ENCODE results near the gene RFPL2. TPM values are rescaled to one million over a fixed set of nuclear protein-coding genes. Genes with fewer than 3 reads are reported as not detected.
"Not testable (repeated sequence)": the region's sequence is repeated elsewhere in the genome, so short reads cannot be mapped to it uniquely, and the experiment has no call there.

Gene RFPL2
- total and polyA plus RNA-seq, 2 experiments from 2014 or later: not detected

DNA sequence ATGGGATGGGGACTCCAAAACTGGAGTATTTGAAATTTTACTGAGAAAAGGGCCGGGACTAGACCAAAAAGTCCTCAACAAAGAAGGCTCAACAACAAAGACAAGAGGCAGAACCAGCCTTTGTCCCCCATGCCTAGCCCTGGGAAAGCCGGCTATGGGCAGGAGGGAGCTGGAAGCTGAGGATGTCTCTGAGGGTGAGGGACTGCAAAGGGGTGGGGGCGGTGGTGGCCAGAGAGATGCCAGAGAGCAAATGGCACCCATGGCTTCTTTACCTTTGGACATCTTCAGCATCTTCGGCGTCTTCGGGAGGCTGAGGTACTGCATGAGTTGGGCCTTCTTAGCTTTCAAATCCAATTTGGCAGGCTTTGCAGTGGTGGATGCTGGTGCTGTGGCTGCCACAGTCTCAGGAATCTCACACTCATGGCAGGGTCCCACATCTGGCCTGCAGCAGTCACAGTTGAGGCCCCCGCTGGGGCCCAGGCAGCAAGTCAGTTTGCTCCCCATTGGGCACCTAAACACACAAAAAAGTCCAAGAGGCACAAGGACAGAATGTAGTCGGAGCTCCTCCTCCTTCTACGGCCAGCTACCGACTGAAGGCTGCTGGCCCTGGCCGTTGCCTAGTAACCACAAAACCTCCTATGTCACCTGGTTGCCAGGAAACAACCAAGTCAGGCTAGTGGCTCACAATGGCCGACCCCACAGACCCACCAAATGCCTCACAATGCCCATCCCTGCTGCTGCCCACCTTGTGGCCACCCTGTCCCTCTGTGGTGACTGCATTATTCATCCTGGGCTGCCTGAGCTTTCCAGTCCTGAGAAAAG, 46.0 kb downstream of the RFPL2 start, which contains the start of gene C22orf42:
Gene C22orf42, minus strand, starts transcription at position 592 of the 822 bp plus-strand sequence. Its CDS starts 88 bp downstream, at position 504.
- Histone ChIP-seq H2AFZ (no peak within 1 kb of the TSS), H3K27me3 (replicated peaks; ENCODE audit: insufficient read depth) (peaks cover 5% of the 10 kb centered on the region), H4K20me1 (ENCODE audit: insufficient read depth) (no peaks in the 10 kb centered on the region), H3K27ac (no peak within 1 kb of the TSS), H3F3A (ENCODE audit: insufficient read depth) (no peaks in the 10 kb centered on the region), H3K9me2 (ENCODE audit: insufficient read depth) (no peaks in the 10 kb centered on the region), H3K4me3 (no peak within 1 kb of the TSS), H3K36me3 (ENCODE audit: low read depth) (no peaks in the 10 kb centered on the region), H3K9me3 (ENCODE audit: low read depth) (no peaks in the 10 kb centered on the region), H3K79me2 (ENCODE audit: insufficient read depth) (no peaks in the 10 kb centered on the region), H3K9ac (no peak within 1 kb of the TSS), H3K4me2 (ENCODE audit: unreplicated experiment) (no peak within 1 kb of the TSS), H3K4me1 (ENCODE audit: insufficient read depth) (no peaks in the 10 kb centered on the region)
- in situ Hi-C loops (cut with MboI): no loop called here
- DNase-seq: no peak
- 37 to 43% methylated on average over 12 of the region's 12 CpGs for WGBS, 2 experiments (ENCODE audit: low coverage in 1 of 2, low lambda C conversion rate in 2 of 2, missing lambda C conversion rate in 2 of 2)
- no peak for TF ChIP-seq EZH2phosphoT487 (IDR thresholded peaks at IDR 0.05; ENCODE audit: insufficient read depth, low read depth)

DNA sequence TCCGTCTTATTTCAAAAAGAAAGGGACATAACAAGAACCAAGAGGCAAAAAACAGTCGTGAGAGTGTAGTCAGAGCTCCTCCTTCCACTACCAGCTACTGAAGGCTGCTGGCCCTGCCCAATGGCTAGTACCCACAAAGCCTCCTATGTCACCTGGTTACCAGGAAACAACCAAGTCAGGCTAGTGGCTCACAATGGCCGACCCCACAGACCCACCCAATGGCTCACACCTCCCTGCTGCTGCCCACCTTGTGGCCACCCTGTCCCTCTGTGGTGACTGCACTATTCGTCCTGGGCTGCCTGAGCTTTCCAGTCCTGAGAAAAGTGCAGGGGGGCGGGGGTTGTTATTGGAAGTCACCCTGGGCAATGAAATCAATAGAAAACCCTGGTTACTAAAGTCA, 47.2 kb downstream of the RFPL2 start:
- H4K20me1 ChIP-seq (ENCODE audit: insufficient read depth); H3F3A ChIP-seq (ENCODE audit: insufficient read depth); H3K79me2 ChIP-seq (ENCODE audit: insufficient read depth); DNase-seq; H3K27me3 ChIP-seq (replicated peaks; ENCODE audit: insufficient read depth); H3K9me2 ChIP-seq (ENCODE audit: insufficient read depth); H3K4me3 ChIP-seq; H2AFZ ChIP-seq; H3K4me1 ChIP-seq (ENCODE audit: insufficient read depth); H3K27ac ChIP-seq; H3K36me3 ChIP-seq (ENCODE audit: low read depth); in situ Hi-C loops (cut with MboI); H3K9ac ChIP-seq; H3K4me2 ChIP-seq (ENCODE audit: unreplicated experiment); H3K9me3 ChIP-seq (ENCODE audit: low read depth): not testable (repeated sequence)
- WGBS, 2 experiments (ENCODE audit: low coverage in 1 of 2, low lambda C conversion rate in 2 of 2, missing lambda C conversion rate in 2 of 2): 14 to 18% methylated on average over 5 of the region's 5 CpGs

DNA sequence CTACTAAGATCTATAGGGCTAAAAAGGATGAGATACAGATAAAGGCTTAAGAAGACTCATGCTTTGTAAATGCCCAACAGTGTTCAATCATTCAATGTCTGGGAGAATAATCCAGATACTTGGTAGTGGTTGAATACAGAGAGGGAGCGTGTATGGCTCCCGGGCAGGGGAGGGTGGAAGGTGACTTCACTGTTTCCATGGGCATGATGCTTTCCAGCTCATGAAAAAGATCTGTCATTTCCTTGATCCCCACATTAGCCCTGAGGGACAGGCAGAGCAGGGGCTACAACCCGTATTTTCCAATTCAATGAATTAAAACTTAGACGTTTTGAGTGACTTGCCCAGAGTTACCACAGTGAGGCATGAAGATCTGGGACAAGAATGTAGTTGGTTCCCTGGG, 50.1 kb downstream of the RFPL2 start:
- H3K4me1 ChIP-seq (ENCODE audit: insufficient read depth); DNase-seq; H3K27me3 ChIP-seq (replicated peaks; ENCODE audit: insufficient read depth); H3K9me3 ChIP-seq (ENCODE audit: low read depth); in situ Hi-C loops (cut with MboI); H3K9ac ChIP-seq; H4K20me1 ChIP-seq (ENCODE audit: insufficient read depth); H2AFZ ChIP-seq; H3K4me3 ChIP-seq; H3K36me3 ChIP-seq (ENCODE audit: low read depth); H3K4me2 ChIP-seq (ENCODE audit: unreplicated experiment); H3K79me2 ChIP-seq (ENCODE audit: insufficient read depth); H3K27ac ChIP-seq; H3F3A ChIP-seq (ENCODE audit: insufficient read depth); H3K9me2 ChIP-seq (ENCODE audit: insufficient read depth): not testable (repeated sequence)
- WGBS, 2 experiments (ENCODE audit: low coverage in 1 of 2, low lambda C conversion rate in 2 of 2, missing lambda C conversion rate in 2 of 2): 14 to 26% methylated on average over 4 of the region's 4 CpGs

DNA sequence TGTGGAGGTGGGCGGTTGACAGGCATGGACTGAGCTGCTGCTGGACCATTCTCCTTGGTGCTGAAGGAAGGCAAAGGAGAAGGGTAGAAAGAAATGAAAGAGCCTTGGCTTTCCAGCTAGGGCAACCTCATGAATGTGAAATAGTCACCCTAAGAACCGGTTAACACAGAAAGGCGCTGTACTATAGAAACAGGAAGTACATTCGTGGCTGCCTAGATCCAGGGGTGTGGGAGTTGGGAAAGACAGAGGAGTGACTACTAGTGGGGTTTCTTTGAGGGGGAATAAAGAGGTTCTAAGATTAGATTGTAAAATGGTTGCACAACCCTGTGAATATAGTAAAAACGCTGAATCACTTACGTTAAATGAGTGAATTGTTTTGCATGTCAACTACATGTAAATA, 53.2 kb downstream of the RFPL2 start:
- H2AFZ ChIP-seq; H3K36me3 ChIP-seq (ENCODE audit: low read depth); H3K9me2 ChIP-seq (ENCODE audit: insufficient read depth); H3K9ac ChIP-seq; in situ Hi-C loops (cut with MboI); H3K4me1 ChIP-seq (ENCODE audit: insufficient read depth); H3K9me3 ChIP-seq (ENCODE audit: low read depth); H4K20me1 ChIP-seq (ENCODE audit: insufficient read depth); H3K27me3 ChIP-seq (replicated peaks; ENCODE audit: insufficient read depth); H3K27ac ChIP-seq; H3F3A ChIP-seq (ENCODE audit: insufficient read depth); H3K4me3 ChIP-seq; H3K4me2 ChIP-seq (ENCODE audit: unreplicated experiment); H3K79me2 ChIP-seq (ENCODE audit: insufficient read depth); DNase-seq: not testable (repeated sequence)
- 56 to 60% methylated on average over 6 of the region's 6 CpGs for WGBS, 2 experiments (ENCODE audit: low coverage in 1 of 2, low lambda C conversion rate in 2 of 2, missing lambda C conversion rate in 2 of 2)

DNA sequence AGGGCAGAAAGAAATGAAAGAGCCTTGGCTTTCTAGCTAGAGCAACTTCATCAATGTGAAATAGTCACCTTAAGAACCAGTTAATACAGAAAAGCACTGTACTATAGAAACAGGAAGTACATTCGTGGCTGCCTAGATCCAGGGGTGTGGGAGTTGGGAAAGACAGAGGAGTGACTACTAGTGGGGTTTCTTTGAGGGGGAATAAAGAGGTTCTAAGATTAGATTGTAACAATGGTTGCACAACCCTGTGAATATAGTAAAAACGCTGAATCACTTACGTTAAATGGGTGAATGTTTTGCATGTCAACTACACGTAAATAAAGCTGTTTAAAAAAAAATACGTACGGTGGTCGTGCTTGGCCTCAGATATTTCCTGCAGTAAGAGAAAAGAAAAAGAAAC, 54.2 kb downstream of the RFPL2 start:
- H2AFZ ChIP-seq; H3K36me3 ChIP-seq (ENCODE audit: low read depth); DNase-seq; H4K20me1 ChIP-seq (ENCODE audit: insufficient read depth); H3K9ac ChIP-seq; H3K9me2 ChIP-seq (ENCODE audit: insufficient read depth); H3K4me3 ChIP-seq; H3K79me2 ChIP-seq (ENCODE audit: insufficient read depth); H3K27ac ChIP-seq; H3K27me3 ChIP-seq (replicated peaks; ENCODE audit: insufficient read depth); H3K9me3 ChIP-seq (ENCODE audit: low read depth); H3K4me2 ChIP-seq (ENCODE audit: unreplicated experiment); H3F3A ChIP-seq (ENCODE audit: insufficient read depth); H3K4me1 ChIP-seq (ENCODE audit: insufficient read depth); in situ Hi-C loops (cut with MboI): not testable (repeated sequence)
- WGBS, 2 experiments (ENCODE audit: low coverage in 1 of 2, low lambda C conversion rate in 2 of 2, missing lambda C conversion rate in 2 of 2): 61 to 68% methylated on average over 7 of the region's 7 CpGs

DNA sequence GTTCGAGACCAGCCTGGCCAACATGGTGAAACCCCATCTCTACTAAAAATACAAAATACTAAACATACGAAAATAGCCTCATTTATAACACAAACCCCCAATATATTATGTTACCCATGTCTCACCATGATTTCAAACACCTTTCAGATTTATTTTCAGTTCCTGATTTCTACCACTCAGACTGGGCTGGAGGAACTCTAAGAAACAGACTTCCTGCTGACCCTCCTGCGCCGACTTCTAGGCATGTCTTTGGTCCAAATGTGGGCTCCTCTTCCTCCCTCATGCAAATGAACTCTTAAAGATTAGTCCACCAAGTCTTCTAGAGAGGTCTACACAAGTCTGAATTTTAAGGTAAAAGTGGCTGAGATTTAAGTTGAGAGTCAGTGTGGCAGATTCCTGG, 56.5 kb downstream of the RFPL2 start:
- H3K9ac ChIP-seq; in situ Hi-C loops (cut with MboI); H3K36me3 ChIP-seq (ENCODE audit: low read depth); H3K27me3 ChIP-seq (replicated peaks; ENCODE audit: insufficient read depth); H3K79me2 ChIP-seq (ENCODE audit: insufficient read depth); H3F3A ChIP-seq (ENCODE audit: insufficient read depth); H3K9me2 ChIP-seq (ENCODE audit: insufficient read depth); H3K4me3 ChIP-seq; DNase-seq; H3K4me2 ChIP-seq (ENCODE audit: unreplicated experiment); H3K27ac ChIP-seq; H2AFZ ChIP-seq; H3K4me1 ChIP-seq (ENCODE audit: insufficient read depth); H4K20me1 ChIP-seq (ENCODE audit: insufficient read depth); H3K9me3 ChIP-seq (ENCODE audit: low read depth): not testable (repeated sequence)
- WGBS, 2 experiments (ENCODE audit: low coverage in 1 of 2, low lambda C conversion rate in 2 of 2, missing lambda C conversion rate in 2 of 2): 73 to 87% methylated on average over 3 to 4 of the region's 4 CpGs

DNA sequence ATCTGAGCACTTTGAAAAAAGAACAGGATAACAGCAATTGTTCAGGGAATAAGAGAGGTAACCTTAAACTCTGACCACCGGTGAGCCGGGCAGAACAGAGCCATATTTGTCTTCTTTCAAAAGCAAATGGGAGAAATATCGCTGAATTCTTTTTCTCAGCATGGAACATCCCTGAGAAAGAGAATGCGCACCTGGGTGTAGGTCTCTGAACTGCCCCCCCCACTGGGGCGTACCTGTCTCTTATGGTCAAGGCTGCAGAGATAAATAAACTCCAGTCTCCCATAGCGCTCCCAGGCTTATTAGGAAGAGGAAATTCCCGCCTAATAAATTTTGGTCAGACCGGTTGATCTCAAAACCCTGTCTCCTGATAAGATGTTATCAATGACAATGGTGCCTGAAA, 57.7 kb downstream of the RFPL2 start:
- H3K27ac ChIP-seq; H3K27me3 ChIP-seq (replicated peaks; ENCODE audit: insufficient read depth); H3K4me2 ChIP-seq (ENCODE audit: unreplicated experiment); H3K9me2 ChIP-seq (ENCODE audit: insufficient read depth); DNase-seq; H3F3A ChIP-seq (ENCODE audit: insufficient read depth); H3K9ac ChIP-seq; H4K20me1 ChIP-seq (ENCODE audit: insufficient read depth); H2AFZ ChIP-seq; H3K36me3 ChIP-seq (ENCODE audit: low read depth); in situ Hi-C loops (cut with MboI); H3K4me3 ChIP-seq; H3K9me3 ChIP-seq (ENCODE audit: low read depth); H3K79me2 ChIP-seq (ENCODE audit: insufficient read depth); H3K4me1 ChIP-seq (ENCODE audit: insufficient read depth): not testable (repeated sequence)
- 70 to 72% methylated on average over 8 of the region's 8 CpGs for WGBS, 2 experiments (ENCODE audit: low coverage in 1 of 2, low lambda C conversion rate in 2 of 2, missing lambda C conversion rate in 2 of 2)
